HG03280 (cell line): ENCODE measurements around the gene UTS2B.

Experiments
- ATAC-seq: cut with Tn5 transposase; IDR thresholded peaks from one replicate; pipeline ENCODE4 v1.9.1; 2021; ENCODE audit warnings: mild to moderate bottlenecking, moderate library complexity; ENCODE audit not compliant: unreplicated experiment

UTS2B gene

GRCh38 chr3:191329654-191330529, at the start of gene UTS2B:
UTS2B (minus strand) TSS chr3:191330526; CDS start chr3:191282189, 48,337 bp downstream.
- ATAC-seq, result peak; percentile 22

- no peak for ATAC-seq
Measured at GRCh38 chr3:191380001-191380400, 49.7 kb upstream of the UTS2B start.

- ATAC-seq, result no peak
Measured at GRCh38 chr3:191379446-191379845, 49.1 kb upstream of the UTS2B start.

- no peak for ATAC-seq
Measured at GRCh38 chr3:191378142-191378812, 48.0 kb upstream of the UTS2B start.

- no peak for ATAC-seq
Measured at GRCh38 chr3:191376516-191377141, 46.3 kb upstream of the UTS2B start.

- no peak for ATAC-seq
Measured at GRCh38 chr3:191373327-191373726, 43.0 kb upstream of the UTS2B start.

- ATAC-seq, result no peak
Measured at GRCh38 chr3:191372122-191372521, 41.8 kb upstream of the UTS2B start.

GRCh38 chr3:191369616-191370010, 39.3 kb upstream of the UTS2B start:
- ATAC-seq, result no peak

GRCh38 chr3:191368755-191369615, 38.7 kb upstream of the UTS2B start:
- no peak for ATAC-seq

GRCh38 chr3:191366675-191367074, 36.3 kb upstream of the UTS2B start:
- no peak for ATAC-seq

GRCh38 chr3:191363221-191363620, 32.9 kb upstream of the UTS2B start:
- no peak for ATAC-seq

- no peak for ATAC-seq
Measured at GRCh38 chr3:191362524-191363090, 32.3 kb upstream of the UTS2B start.

GRCh38 chr3:191362037-191362436, 31.7 kb upstream of the UTS2B start:
- ATAC-seq, result no peak

- ATAC-seq, result no peak
Measured at GRCh38 chr3:191361456-191361855, 31.1 kb upstream of the UTS2B start.

GRCh38 chr3:191360620-191361019, 30.3 kb upstream of the UTS2B start:
- ATAC-seq, result no peak

GRCh38 chr3:191358929-191359328, 28.6 kb upstream of the UTS2B start:
- ATAC-seq, result peak; percentile 32

GRCh38 chr3:191357909-191358308, 27.6 kb upstream of the UTS2B start:
- no peak for ATAC-seq

GRCh38 chr3:191356631-191357439, 26.5 kb upstream of the UTS2B start:
- no peak for ATAC-seq

- ATAC-seq, result peak; percentile 56
Measured at GRCh38 chr3:191355406-191355805, 25.1 kb upstream of the UTS2B start.
